Measurements from ENCODE around the gene FMN1. TPM values are rescaled to one million over a fixed set of nuclear protein-coding genes. Genes with fewer than 3 reads are reported as not detected.

Gene FMN1
- total and polyA plus RNA-seq, 2 experiments from 2014 or later: 0.53 to 1.8 TPM

- no peak overlapping the region for H3K4me3 ChIP-seq
- H3K4me1 ChIP-seq (ENCODE audit: low read depth): no peaks in the 10 kb centered on the region
- H3K9me3 ChIP-seq (ENCODE audit: low read depth): no peaks in the 10 kb centered on the region
- DNase-seq (ENCODE audit: low read depth in 1 of 2, low spot score in 1 of 2): no peak
- no peak for TF ChIP-seq CTCF (IDR thresholded peaks at IDR 0.05; ENCODE audit: low read depth, low read length)
- H3K36me3 ChIP-seq: no peaks in the 10 kb centered on the region
- H3K27ac ChIP-seq: no peak overlapping the region
- no peaks in the 10 kb centered on the region for H3K27me3 ChIP-seq
Observed at GRCh38 chr15:32935139-32935538, 259.4 kb downstream of the FMN1 start.

GRCh38 chr15:32933236-32933635 lies 261.3 kb downstream of the FMN1 start:
- Histone ChIP-seq H3K9me3 (ENCODE audit: low read depth) (no peaks in the 10 kb centered on the region), H3K4me3 (no peak overlapping the region), H3K4me1 (ENCODE audit: low read depth) (no peaks in the 10 kb centered on the region), H3K27ac (no peak overlapping the region), H3K36me3 (no peaks in the 10 kb centered on the region), H3K27me3 (no peaks in the 10 kb centered on the region)
- DNase-seq (ENCODE audit: low read depth in 1 of 2, low spot score in 1 of 2): peak in 1 of 2 donors; percentile 15
- no peak for TF ChIP-seq CTCF (IDR thresholded peaks at IDR 0.05; ENCODE audit: low read depth, low read length)

GRCh38 chr15:32928876-32929275 lies 265.6 kb downstream of the FMN1 start:
- no peaks in the 10 kb centered on the region for H3K4me1 ChIP-seq (ENCODE audit: low read depth)
- no peak overlapping the region for H3K27ac ChIP-seq
- no peaks in the 10 kb centered on the region for H3K9me3 ChIP-seq (ENCODE audit: low read depth)
- no peak overlapping the region for H3K4me3 ChIP-seq
- H3K36me3 ChIP-seq: no peaks in the 10 kb centered on the region
- DNase-seq (ENCODE audit: low read depth in 1 of 2, low spot score in 1 of 2): no peak
- H3K27me3 ChIP-seq: no peaks in the 10 kb centered on the region
- no peak for TF ChIP-seq CTCF (IDR thresholded peaks at IDR 0.05; ENCODE audit: low read depth, low read length)

DNA sequence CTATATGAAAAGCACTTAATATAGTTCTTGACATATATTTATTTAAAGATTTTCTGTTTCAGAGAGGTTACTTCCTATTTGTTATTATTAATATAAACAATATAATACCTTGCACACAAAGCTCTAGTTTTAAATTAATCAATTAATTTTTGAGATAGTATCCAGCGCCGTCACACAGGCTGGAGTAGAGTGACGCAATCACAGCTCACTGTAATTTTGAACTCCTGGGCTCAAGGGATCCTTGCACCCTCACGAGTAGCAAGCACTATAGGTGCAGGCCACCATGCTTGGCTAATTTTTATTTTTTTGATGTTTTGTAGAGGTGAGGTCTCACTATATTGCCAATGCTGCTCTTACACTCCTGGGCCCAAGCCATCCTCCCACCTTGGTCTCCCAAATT lies 267.4 kb downstream of the FMN1 start:
- no peak for TF ChIP-seq CTCF (IDR thresholded peaks at IDR 0.05; ENCODE audit: low read depth, low read length)
- DNase-seq (ENCODE audit: low read depth in 1 of 2, low spot score in 1 of 2): no peak
- Histone ChIP-seq H3K36me3 (no peaks in the 10 kb centered on the region), H3K4me3 (no peak overlapping the region), H3K4me1 (ENCODE audit: low read depth) (no peaks in the 10 kb centered on the region), H3K9me3 (ENCODE audit: low read depth) (no peaks in the 10 kb centered on the region), H3K27ac (no peak overlapping the region), H3K27me3 (no peaks in the 10 kb centered on the region)

- no peak for TF ChIP-seq CTCF (IDR thresholded peaks at IDR 0.05; ENCODE audit: low read depth, low read length)
- Histone ChIP-seq H3K36me3 (no peaks in the 10 kb centered on the region), H3K27me3 (no peaks in the 10 kb centered on the region), H3K9me3 (ENCODE audit: low read depth) (no peaks in the 10 kb centered on the region), H3K27ac (no peak overlapping the region), H3K4me3 (no peak overlapping the region), H3K4me1 (ENCODE audit: low read depth) (no peaks in the 10 kb centered on the region)
- DNase-seq (ENCODE audit: low read depth in 1 of 2, low spot score in 1 of 2): no peak
Observed at GRCh38 chr15:32923176-32923575, 271.3 kb downstream of the FMN1 start.

DNA sequence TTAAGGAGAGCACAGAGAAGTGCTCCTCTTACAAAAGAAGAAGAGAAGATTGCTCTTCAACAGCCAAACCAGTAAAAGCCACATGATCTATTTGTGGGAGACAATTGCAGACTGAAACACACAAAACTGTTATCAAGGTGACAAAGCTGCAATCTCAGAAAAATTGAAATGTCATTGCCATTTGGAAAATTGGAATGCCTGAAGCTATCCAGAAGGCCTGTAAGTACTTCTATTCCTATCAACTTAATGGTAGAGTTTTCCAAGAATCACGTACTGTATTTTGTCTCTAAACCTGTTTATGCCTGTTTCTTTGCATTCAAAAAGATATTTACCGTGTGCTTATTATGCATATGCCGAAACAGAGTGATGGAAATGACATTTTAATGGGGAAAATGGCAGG lies 272.0 kb downstream of the FMN1 start:
- Histone ChIP-seq H3K4me3 (no peak overlapping the region), H3K36me3 (no peaks in the 10 kb centered on the region), H3K27ac (no peak overlapping the region), H3K4me1 (ENCODE audit: low read depth) (no peaks in the 10 kb centered on the region), H3K27me3 (no peaks in the 10 kb centered on the region), H3K9me3 (ENCODE audit: low read depth) (no peaks in the 10 kb centered on the region)
- no peak for TF ChIP-seq CTCF (IDR thresholded peaks at IDR 0.05; ENCODE audit: low read depth, low read length)
- DNase-seq (ENCODE audit: low read depth in 1 of 2, low spot score in 1 of 2): no peak

Measured in cardiac muscle cell (in vitro differentiated cells and primary cell).